Suprapubic skin (tissue), 4 donors: ENCODE results near the gene BNIP5.

Experiments used
- CTCF ChIP-seq, 2 donors: fragments of 200-600 bp in 1 of 2; fragments of 450-650 bp in 1 of 2; sonication (generic) in 1 of 2; IDR thresholded peaks; one replicate each; pipeline ENCODE4 v1.5.1; 2016 to 2019; ENCODE audit warnings: antibody characterized with exemption in 2 of 2, mild to moderate bottlenecking in 1 of 2, moderate library complexity in 1 of 2
- EP300 ChIP-seq: sonication (generic); formaldehyde crosslinking; IDR thresholded peaks from one replicate; pipeline ENCODE4 v1.6.1; 2017; ENCODE audit warnings: antibody characterized with exemption
- POLR2A ChIP-seq, 2 donors: fragments of 450-650 bp; IDR thresholded peaks; one replicate each; pipeline ENCODE4 v1.6.1; 2017; ENCODE audit warnings: antibody characterized with exemption in 2 of 2, mild to moderate bottlenecking in 2 of 2, moderate library complexity in 2 of 2
- POLR2AphosphoS5 ChIP-seq, 3 donors: sonication (generic); formaldehyde crosslinking; IDR thresholded peaks; one replicate each; pipeline ENCODE4 v1.6.1; 2017; ENCODE audit warnings: antibody characterized with exemption in 3 of 3

DNA sequence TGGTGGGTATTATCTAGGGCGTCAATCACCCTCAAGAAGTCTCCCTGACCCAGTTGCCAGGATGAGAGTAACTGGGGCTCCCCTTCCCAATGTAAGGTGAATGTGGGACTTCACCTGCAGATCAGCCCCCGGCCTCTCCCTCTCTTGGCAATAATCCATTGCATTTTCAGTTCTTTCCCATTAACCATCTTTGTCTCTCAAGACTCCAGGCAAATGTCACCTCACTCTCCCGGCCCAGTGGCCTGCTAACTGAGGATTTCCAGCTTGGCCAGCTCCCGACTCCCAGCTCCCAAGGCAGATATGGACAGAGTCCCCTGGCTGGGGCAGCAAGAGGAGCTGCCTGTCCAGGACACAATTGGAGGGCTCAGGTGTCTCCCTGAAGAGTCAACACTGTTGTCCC lies 43.5 kb upstream of the BNIP5 start:
- TF ChIP-seq POLR2AphosphoS5 (IDR thresholded peaks at IDR 0.05) = no peak
- TF ChIP-seq CTCF (IDR thresholded peaks at IDR 0.05) = no peak
- no peak for TF ChIP-seq POLR2A (IDR thresholded peaks at IDR 0.05)
- no peak for TF ChIP-seq EP300
